PC-9 (cell line): ENCODE results near the gene OSGIN1. TPM values are rescaled to one million over a fixed set of nuclear protein-coding genes. Genes with fewer than 3 reads are reported as not detected.
A peak's percentile ranks its signal among the peaks of the same experiment; 100 is the strongest.

Experiments
- BruUV-seq: library from RNA; stranded (reverse); fragments of 400-500 nt; replicated peaks from 2 replicates; lab custom pipeline; 2021; lab: Mats Ljungman, UMichigan
- CTCF ChIA-PET: fragments of 300-600 bp; sonication (Branson Sonifier 250); formaldehyde crosslinking; loops from one replicate; lab custom pipeline; 2022; ENCODE audit warnings: antibody characterized with exemption; lab: Charles Lee
- POLR2A ChIA-PET: fragments of 300-600 bp; sonication (Branson Sonifier 250); formaldehyde crosslinking; loops from one replicate; lab custom pipeline; 2022; ENCODE audit warnings: antibody characterized with exemption; ENCODE audit not compliant: unreplicated experiment; lab: Charles Lee
- DNase-seq, 2 experiments: peaks; one replicate each; pipeline versions ENCODE4 v3.0.0 to v3.0.0-alpha.2; 2015 to 2022; ENCODE audit warnings: mixed read lengths in 1 of 2
- H2AFZ ChIP-seq: fragments of 200-600 bp; sonication (generic); 2 replicates; pipeline ENCODE4 v1.8.1; 2017; ENCODE audit warnings: antibody characterized with exemption
- H3F3A ChIP-seq: fragments of 200-600 bp; sonication (generic); 2 replicates; pipeline ENCODE4 v1.8.1; 2017; ENCODE audit warnings: antibody characterized with exemption, mild to moderate bottlenecking, low read depth; ENCODE audit not compliant: insufficient read depth
- H3K27ac ChIP-seq: fragments of 200-600 bp; sonication (generic); 2 replicates; pipeline ENCODE4 v1.6.1; 2016; ENCODE audit warnings: mixed run types
- H3K27me3 ChIP-seq: fragments of 200-600 bp; sonication (generic); 2 replicates; pipeline ENCODE4 v1.6.1; 2016; ENCODE audit warnings: low read depth, mixed run types; ENCODE audit not compliant: insufficient read depth
- H3K36me3 ChIP-seq: fragments of 200-600 bp; sonication (generic); 2 replicates; pipeline ENCODE4 v1.6.1; 2016; ENCODE audit warnings: low read depth, mixed run types
- H3K4me1 ChIP-seq: fragments of 200-600 bp; sonication (generic); replicated peaks from 2 replicates; pipeline ENCODE4 v1.6.1; 2016; ENCODE audit warnings: mixed run types; ENCODE audit not compliant: insufficient read depth
- H3K4me2 ChIP-seq: fragments of 200-600 bp; sonication (generic); 2 replicates; pipeline ENCODE4 v1.6.1; 2017; ENCODE audit warnings: mixed run types
- H3K4me3 ChIP-seq: fragments of 200-600 bp; sonication (generic); 2 replicates; pipeline ENCODE4 v1.6.1; 2016; ENCODE audit warnings: mixed run types
- H3K79me2 ChIP-seq: fragments of 200-600 bp; sonication (generic); 2 replicates; pipeline ENCODE4 v1.6.1; 2017; ENCODE audit warnings: low read depth, mixed run types
- H3K9me2 ChIP-seq: fragments of 200-600 bp; sonication (generic); 2 replicates; pipeline ENCODE4 v1.8.1; 2017; ENCODE audit warnings: mild to moderate bottlenecking; ENCODE audit not compliant: insufficient read depth
- H3K9me3 ChIP-seq: fragments of 200-600 bp; sonication (generic); 2 replicates; pipeline ENCODE4 v1.8.1; 2016; ENCODE audit warnings: low read depth; ENCODE audit not compliant: insufficient read depth
- H4K20me1 ChIP-seq: fragments of 200-600 bp; sonication (generic); 2 replicates; pipeline ENCODE4 v1.8.1; 2017; ENCODE audit not compliant: insufficient read depth
- CTCF ChIP-seq: fragments of 200-600 bp; sonication (generic); conservative IDR thresholded peaks from 2 replicates; pipeline ENCODE4 v1.6.1; 2017; ENCODE audit warnings: mixed run types, antibody characterized with exemption, mild to moderate bottlenecking, moderate library complexity
- EZH2 ChIP-seq: fragments of 200-600 bp; sonication (generic); IDR thresholded peaks from 2 replicates; pipeline ENCODE4 v1.8.0; 2017; ENCODE audit warnings: antibody characterized with exemption, low read depth
- intact Hi-C: fragments of 100-400 bp; cut with micrococcal nuclease; formaldehyde crosslinking; loops from one replicate; pipeline ENCODE4 v1.10.0; 2022; ENCODE audit not compliant: unreplicated experiment
- total RNA-seq: library from RNA; stranded (reverse); gene quantifications from 2 replicates; pipeline ENCODE4 v1.2.3, GENCODE V29; 2021

Gene OSGIN1
- total RNA-seq, 1 experiment from 2014 or later = 44.8 TPM

- Histone ChIP-seq H3K4me3 (no peak overlapping the region), H3K79me2 (no peaks in the 10 kb centered on the region), H4K20me1 (no peaks in the 10 kb centered on the region), H3K4me2 (no peak overlapping the region; the same call in 1 of the 2 replicates), H3K9me2 (no peaks in the 10 kb centered on the region), H3K36me3 (no peaks in the 10 kb centered on the region), H3K4me1 (peaks cover 11% of the 10 kb centered on the region; the same call in 1 of the 2 replicates), H3K27me3 (peaks cover 9% of the 10 kb centered on the region; the same call in 1 of the 2 replicates), H3F3A (no peaks in the 10 kb centered on the region), H3K9me3 (no peaks in the 10 kb centered on the region), H2AFZ (0 out of 2 replicates have a peak overlapping the region, but pooled peaks have one; percentile 53), H3K27ac (no peak overlapping the region)
- no peak for DNase-seq
- POLR2A ChIA-PET = no interaction called here
- intact Hi-C loops = no loop called here
- no TSS peak for BruUV-seq
- CTCF ChIA-PET = no interaction called here
- TF ChIP-seq CTCF (no peak), EZH2 (no peak)
These were observed 41.7 kb downstream of the OSGIN1 start for GRCh38 chr16:83994703-83995102.

GRCh38 chr16:83995754-83996153 is 42.7 kb downstream of the OSGIN1 start:
- peaks cover 10% of the 10 kb centered on the region; the same call in 1 of the 2 replicates for H3K4me1 ChIP-seq
- ChIA-PET CTCF (no interaction called here), POLR2A (no interaction called here)
- no peaks in the 10 kb centered on the region for H3F3A ChIP-seq
- H3K36me3 ChIP-seq = no peaks in the 10 kb centered on the region
- H3K79me2 ChIP-seq = no peaks in the 10 kb centered on the region
- H3K4me3 ChIP-seq = no peak overlapping the region
- BruUV-seq = no TSS peak
- H3K9me2 ChIP-seq = no peaks in the 10 kb centered on the region
- intact Hi-C loops = no loop called here
- H3K9me3 ChIP-seq = no peaks in the 10 kb centered on the region
- no peak for DNase-seq
- no peak overlapping the region for H3K4me2 ChIP-seq
- no peaks in the 10 kb centered on the region for H3K27me3 ChIP-seq
- no peak overlapping the region for H3K27ac ChIP-seq
- TF ChIP-seq EZH2 (no peak), CTCF (no peak)
- no peaks in the 10 kb centered on the region for H4K20me1 ChIP-seq
- H2AFZ ChIP-seq = no peak overlapping the region

GRCh38 chr16:83996481-83997252 is 43.6 kb downstream of the OSGIN1 start:
- H3K9me3 ChIP-seq = no peaks in the 10 kb centered on the region
- CTCF ChIA-PET = no interaction called here
- H2AFZ ChIP-seq = no peak overlapping the region
- no peaks in the 10 kb centered on the region for H3K79me2 ChIP-seq
- no peaks in the 10 kb centered on the region for H3F3A ChIP-seq
- H3K27me3 ChIP-seq = no peaks in the 10 kb centered on the region
- intact Hi-C loops = no loop called here
- H3K27ac ChIP-seq = no peak overlapping the region
- POLR2A ChIA-PET = no interaction called here
- no peaks in the 10 kb centered on the region for H3K9me2 ChIP-seq
- H3K4me1 ChIP-seq = peaks cover 10% of the 10 kb centered on the region; the same call in 1 of the 2 replicates
- no peak for DNase-seq
- BruUV-seq = no TSS peak
- H3K4me2 ChIP-seq = no peak overlapping the region
- H3K36me3 ChIP-seq = no peaks in the 10 kb centered on the region
- no peaks in the 10 kb centered on the region for H4K20me1 ChIP-seq
- TF ChIP-seq CTCF (no peak; the same call in 1 of the 2 replicates), EZH2 (no peak)
- no peak overlapping the region for H3K4me3 ChIP-seq
